GM18868 (cell line): ENCODE results near the gene TRAPPC12.
A peak's percentile ranks its signal among the peaks of the same experiment; 100 is the strongest.
"Not testable (repeated sequence)": the region's sequence is repeated elsewhere in the genome, so short reads cannot be mapped to it uniquely, and the experiment has no call there.

Experiments
- ATAC-seq: cut with Tn5 transposase; IDR thresholded peaks from one replicate; pipeline ENCODE4 v1.9.1; 2021; ENCODE audit warnings: mild to moderate bottlenecking, moderate library complexity; ENCODE audit not compliant: unreplicated experiment

Gene TRAPPC12

GRCh38 chr2:3451926-3452671 lies 72.6 kb downstream of the TRAPPC12 start:
- no peak for ATAC-seq

- ATAC-seq: no peak
Measured at GRCh38 chr2:3453190-3453999, 73.9 kb downstream of the TRAPPC12 start.

- not testable (repeated sequence) for ATAC-seq
Measured at GRCh38 chr2:3454005-3454404, 74.5 kb downstream of the TRAPPC12 start.

GRCh38 chr2:3454802-3455201 lies 75.3 kb downstream of the TRAPPC12 start:
- no peak for ATAC-seq

GRCh38 chr2:3456125-3456524 lies 76.6 kb downstream of the TRAPPC12 start:
- ATAC-seq: no peak

- no peak for ATAC-seq
Measured at GRCh38 chr2:3457524-3458395, 78.3 kb downstream of the TRAPPC12 start.

- ATAC-seq: no peak
Measured at GRCh38 chr2:3458396-3459184, 79.1 kb downstream of the TRAPPC12 start.

- ATAC-seq: no peak
Measured at GRCh38 chr2:3459185-3460015, 79.9 kb downstream of the TRAPPC12 start.

GRCh38 chr2:3460156-3460555 lies 80.7 kb downstream of the TRAPPC12 start:
- no peak for ATAC-seq

GRCh38 chr2:3460831-3461800 lies 81.6 kb downstream of the TRAPPC12 start:
- ATAC-seq: no peak

GRCh38 chr2:3461801-3462492 lies 82.5 kb downstream of the TRAPPC12 start:
- ATAC-seq: peak; percentile 69

GRCh38 chr2:3462493-3463104 lies 83.1 kb downstream of the TRAPPC12 start:
- ATAC-seq: peak; percentile 1

- no peak for ATAC-seq
Measured at GRCh38 chr2:3463186-3463835, 83.8 kb downstream of the TRAPPC12 start.

GRCh38 chr2:3463944-3464343 lies 84.5 kb downstream of the TRAPPC12 start:
- ATAC-seq: no peak

GRCh38 chr2:3464401-3465005 lies 85.0 kb downstream of the TRAPPC12 start:
- ATAC-seq: no peak

GRCh38 chr2:3465328-3465727 lies 85.8 kb downstream of the TRAPPC12 start:
- ATAC-seq: no peak
